ENCODE measurements around the gene RNF187. TPM values are rescaled to one million over a fixed set of nuclear protein-coding genes. Genes with fewer than 3 reads are reported as not detected.

Gene RNF187
- total RNA-seq, 1 experiment from 2014 or later = 143 TPM

DNA sequence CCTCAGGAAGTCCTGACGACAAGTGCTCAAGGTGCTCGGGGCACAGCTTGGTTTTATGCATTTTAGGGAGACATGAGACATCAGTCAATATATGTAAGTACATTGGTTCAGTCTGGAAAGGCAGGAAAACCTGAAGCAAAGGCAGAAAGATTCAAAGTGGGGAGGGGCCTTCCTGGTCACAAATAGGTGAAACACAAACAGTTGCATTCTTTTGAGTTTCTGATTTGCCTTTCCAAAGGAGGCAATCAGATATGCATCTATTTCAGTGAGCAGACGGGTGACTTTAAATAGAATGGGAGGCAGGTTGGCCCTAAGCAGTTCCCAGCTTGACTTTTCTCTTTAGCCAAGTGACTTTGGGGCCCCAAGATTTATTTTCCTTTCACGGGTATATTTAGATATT lies 8.9 kb upstream of the RNF187 start:
- Histone ChIP-seq H3K9me3 (ENCODE audit: control insufficient read depth, insufficient read depth, low read depth, low read length) (no peaks in the 10 kb centered on the region), H3K27ac (ENCODE audit: low read length) (no peak overlapping the region), H3K27me3 (ENCODE audit: control insufficient read depth, insufficient read depth, low read length) (no peaks in the 10 kb centered on the region), H3K4me1 (ENCODE audit: control insufficient read depth, insufficient read depth, low read length) (no peaks in the 10 kb centered on the region), H3K4me3 (ENCODE audit: low read depth in 2 of 2, low read length in 2 of 2) (no peak overlapping the region), H3K36me3 (ENCODE audit: control insufficient read depth, insufficient read depth, low read length) (no peaks in the 10 kb centered on the region)
- ChIA-PET CTCF (no interaction called here), POLR2A (no interaction called here)
- BruUV-seq (replicated peaks) = no TSS peak
- DNase-seq (ENCODE audit: low read depth, low spot score) (no peak), ATAC-seq (no peak)
- no peak for TF ChIP-seq TCF7L2 (IDR thresholded peaks at IDR 0.05; ENCODE audit: low read depth, low read length)
- no peak for TF ChIP-seq POLR2AphosphoS5 (IDR thresholded peaks at IDR 0.05; ENCODE audit: low read depth, low read length)
- TF ChIP-seq SIN3A (IDR thresholded peaks at IDR 0.05; ENCODE audit: borderline replicate concordance, insufficient read depth, low read depth, low read length) = no peak
- TF ChIP-seq CTCF (IDR thresholded peaks at IDR 0.05) = no peak
- TF ChIP-seq, protein P1, sequence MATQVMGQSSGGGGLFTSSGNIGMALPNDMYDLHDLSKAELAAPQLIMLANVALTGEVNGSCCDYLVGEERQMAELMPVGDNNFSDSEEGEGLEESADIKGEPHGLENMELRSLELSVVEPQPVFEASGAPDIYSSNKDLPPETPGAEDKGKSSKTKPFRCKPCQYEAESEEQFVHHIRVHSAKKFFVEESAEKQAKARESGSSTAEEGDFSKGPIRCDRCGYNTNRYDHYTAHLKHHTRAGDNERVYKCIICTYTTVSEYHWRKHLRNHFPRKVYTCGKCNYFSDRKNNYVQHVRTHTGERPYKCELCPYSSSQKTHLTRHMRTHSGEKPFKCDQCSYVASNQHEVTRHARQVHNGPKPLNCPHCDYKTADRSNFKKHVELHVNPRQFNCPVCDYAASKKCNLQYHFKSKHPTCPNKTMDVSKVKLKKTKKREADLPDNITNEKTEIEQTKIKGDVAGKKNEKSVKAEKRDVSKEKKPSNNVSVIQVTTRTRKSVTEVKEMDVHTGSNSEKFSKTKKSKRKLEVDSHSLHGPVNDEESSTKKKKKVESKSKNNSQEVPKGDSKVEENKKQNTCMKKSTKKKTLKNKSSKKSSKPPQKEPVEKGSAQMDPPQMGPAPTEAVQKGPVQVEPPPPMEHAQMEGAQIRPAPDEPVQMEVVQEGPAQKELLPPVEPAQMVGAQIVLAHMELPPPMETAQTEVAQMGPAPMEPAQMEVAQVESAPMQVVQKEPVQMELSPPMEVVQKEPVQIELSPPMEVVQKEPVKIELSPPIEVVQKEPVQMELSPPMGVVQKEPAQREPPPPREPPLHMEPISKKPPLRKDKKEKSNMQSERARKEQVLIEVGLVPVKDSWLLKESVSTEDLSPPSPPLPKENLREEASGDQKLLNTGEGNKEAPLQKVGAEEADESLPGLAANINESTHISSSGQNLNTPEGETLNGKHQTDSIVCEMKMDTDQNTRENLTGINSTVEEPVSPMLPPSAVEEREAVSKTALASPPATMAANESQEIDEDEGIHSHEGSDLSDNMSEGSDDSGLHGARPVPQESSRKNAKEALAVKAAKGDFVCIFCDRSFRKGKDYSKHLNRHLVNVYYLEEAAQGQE (IDR thresholded peaks at IDR 0.05; ENCODE audit: insufficient read depth in 1 of 2, low read depth in 2 of 2, low read length in 1 of 2) = no peak
- intact Hi-C loops (cut with micrococcal nuclease; ENCODE audit: unreplicated experiment) = no loop called here
- in situ Hi-C loops (cut with HindIII; ENCODE audit: low pct_unique_long_range_greater_than_20kb, low sequenced_read_pairs) = no loop called here

GRCh38 chr1:228478912-228479711 lies 8.1 kb upstream of the RNF187 start:
- in situ Hi-C loops (cut with HindIII; ENCODE audit: low pct_unique_long_range_greater_than_20kb, low sequenced_read_pairs) = no loop called here
- CTCF ChIA-PET = no interaction called here
- intact Hi-C loops (cut with micrococcal nuclease; ENCODE audit: unreplicated experiment) = no loop called here
- ATAC-seq (no peak), DNase-seq (ENCODE audit: low read depth, low spot score) (no peak)
- Histone ChIP-seq H3K4me3 (ENCODE audit: low read depth in 2 of 2, low read length in 2 of 2) (no peak overlapping the region), H3K9me3 (ENCODE audit: control insufficient read depth, insufficient read depth, low read depth, low read length) (no peaks in the 10 kb centered on the region), H3K4me1 (ENCODE audit: control insufficient read depth, insufficient read depth, low read length) (no peaks in the 10 kb centered on the region), H3K36me3 (ENCODE audit: control insufficient read depth, insufficient read depth, low read length) (no peaks in the 10 kb centered on the region), H3K27ac (ENCODE audit: low read length) (no peak overlapping the region), H3K27me3 (ENCODE audit: control insufficient read depth, insufficient read depth, low read length) (no peaks in the 10 kb centered on the region)
- POLR2A ChIA-PET = no interaction called here
- TF ChIP-seq, protein P1 (IDR thresholded peaks at IDR 0.05; ENCODE audit: insufficient read depth in 1 of 2, low read depth in 2 of 2, low read length in 1 of 2) = no peak
- TF ChIP-seq CTCF (IDR thresholded peaks at IDR 0.05) (no peak), POLR2AphosphoS5 (IDR thresholded peaks at IDR 0.05; ENCODE audit: low read depth, low read length) (no peak), TCF7L2 (IDR thresholded peaks at IDR 0.05; ENCODE audit: low read depth, low read length) (no peak), SIN3A (IDR thresholded peaks at IDR 0.05; ENCODE audit: borderline replicate concordance, insufficient read depth, low read depth, low read length) (no peak)
- no TSS peak for BruUV-seq (replicated peaks)

All from Panc1 (cell line).